Astrocyte (in vitro differentiated cells and primary cell): Measurements from ENCODE around the gene C9orf153. TPM values are rescaled to one million over a fixed set of nuclear protein-coding genes. Genes with fewer than 3 reads are reported as not detected.

Source experiments
- DNase-seq: peaks from one replicate; pipeline ENCODE4 v3.0.0-alpha.2; 2010; ENCODE audit warnings: low read depth
- FAIRE-seq: peaks from 2 replicates; lab custom pipeline; 2011; peaks lifted over from hg19 to GRCh38; lab: Jason Lieb, UNC
- H2AFZ ChIP-seq: 2 replicates; pipeline ENCODE4 v1.6.0; 2012; ENCODE audit warnings: low read depth, low read length, inconsistent platforms
- H3K27ac ChIP-seq: 2 replicates; pipeline ENCODE4 v1.5.1; 2011; ENCODE audit warnings: low read depth, low read length, inconsistent platforms
- H3K27me3 ChIP-seq: 2 replicates; pipeline ENCODE4 v1.6.0; 2011; ENCODE audit warnings: low read length, inconsistent platforms; ENCODE audit not compliant: insufficient read depth
- H3K36me3 ChIP-seq: 2 replicates; pipeline ENCODE4 v1.5.1; 2011; ENCODE audit warnings: low read length, inconsistent platforms; ENCODE audit not compliant: insufficient read depth
- H3K4me1 ChIP-seq: 2 replicates; pipeline ENCODE4 v1.5.1; 2011; ENCODE audit warnings: low read length, inconsistent platforms; ENCODE audit not compliant: insufficient read depth
- H3K4me2 ChIP-seq: 2 replicates; pipeline ENCODE4 v1.6.0; 2012; ENCODE audit warnings: low read length, inconsistent platforms
- H3K4me3 ChIP-seq: 2 replicates; pipeline ENCODE4 v1.5.1; 2011; ENCODE audit warnings: low read depth, mild to moderate bottlenecking, low read length, inconsistent platforms; ENCODE audit not compliant: insufficient read depth
- H3K79me2 ChIP-seq: 2 replicates; pipeline ENCODE4 v1.6.0; 2012; ENCODE audit warnings: mild to moderate bottlenecking, low read length, inconsistent platforms; ENCODE audit not compliant: insufficient read depth
- H3K9ac ChIP-seq: 2 replicates; pipeline ENCODE4 v1.6.0; 2012; ENCODE audit warnings: mild to moderate bottlenecking, low read length, inconsistent platforms
- H3K9me3 ChIP-seq: 2 replicates; pipeline ENCODE4 v1.5.1; 2012; ENCODE audit warnings: low read depth, mild to moderate bottlenecking, low read length, inconsistent platforms; ENCODE audit not compliant: insufficient read depth
- H4K20me1 ChIP-seq: 2 replicates; pipeline ENCODE4 v1.6.0; 2012; ENCODE audit warnings: low read length, inconsistent platforms; ENCODE audit not compliant: insufficient read depth
- H3K27ac Mint-ChIP-seq: one replicate; pipeline ENCODE4 v1.8.0; 2021; ENCODE audit warnings: mild to moderate bottlenecking, mixed read lengths; ENCODE audit not compliant: unreplicated experiment
- H3K27me3 Mint-ChIP-seq: one replicate; pipeline ENCODE4 v1.8.0; 2021; ENCODE audit warnings: low read depth, mixed read lengths; ENCODE audit not compliant: unreplicated experiment
- H3K36me3 Mint-ChIP-seq: one replicate; pipeline ENCODE4 v1.8.0; 2021; ENCODE audit warnings: low read depth, mixed read lengths; ENCODE audit not compliant: unreplicated experiment
- H3K4me1 Mint-ChIP-seq: one replicate; pipeline ENCODE4 v1.8.0; 2021; ENCODE audit warnings: low read depth, mixed read lengths; ENCODE audit not compliant: unreplicated experiment
- H3K4me3 Mint-ChIP-seq: one replicate; pipeline ENCODE4 v1.8.0; 2021; ENCODE audit warnings: mild to moderate bottlenecking, moderate library complexity, mixed read lengths; ENCODE audit not compliant: unreplicated experiment
- H3K9me3 Mint-ChIP-seq: one replicate; pipeline ENCODE4 v1.8.0; 2021; ENCODE audit warnings: mild to moderate bottlenecking, mixed read lengths; ENCODE audit not compliant: unreplicated experiment
- EZH2 ChIP-seq: IDR thresholded peaks from 2 replicates; pipeline ENCODE4 v1.6.1; 2012; ENCODE audit warnings: mild to moderate bottlenecking, low read length, inconsistent platforms; ENCODE audit not compliant: insufficient read depth
- total RNA-seq: library from RNA; stranded (reverse); gene quantifications from 2 replicates; pipeline ENCODE4 v1.2.1, GENCODE V29; 2021
- TF ChIP-seq, protein P1 (sequence below): IDR thresholded peaks from 2 replicates; pipeline ENCODE4 v1.5.1; 2011; ENCODE audit warnings: low read depth, mild to moderate bottlenecking, inconsistent platforms, low read length, moderate library complexity; ENCODE audit not compliant: insufficient read depth

C9orf153 gene
- total RNA-seq, 1 donor from 2014 or later: not detected

GRCh38 chr9:86274821-86275643, 15.6 kb upstream of the C9orf153 start:
- Histone ChIP-seq H4K20me1 (peaks cover 47% of the 10 kb centered on the region), H3K79me2 (peaks cover 59% of the 10 kb centered on the region), H3K4me2 (no peak overlapping the region), H3K4me1 (peaks cover 3% of the 10 kb centered on the region), H3K36me3 (peaks cover 19% of the 10 kb centered on the region), H2AFZ (no peak overlapping the region), H3K9me3 (no peaks in the 10 kb centered on the region), H3K9ac (no peak overlapping the region), H3K27me3 (no peaks in the 10 kb centered on the region), H3K4me3 (no peak overlapping the region), H3K27ac (no peak overlapping the region)
- Mint-ChIP-seq H3K4me3 (no peak overlapping the region), H3K27ac (no peak overlapping the region), H3K9me3 (no peaks in the 10 kb centered on the region), H3K4me1 (peaks cover 6% of the 10 kb centered on the region), H3K36me3 (peaks cover 4% of the 10 kb centered on the region), H3K27me3 (no peaks in the 10 kb centered on the region)
- DNase-seq (no peak), FAIRE-seq (no peak)
- TF ChIP-seq EZH2: no peak
- TF ChIP-seq, protein P1, sequence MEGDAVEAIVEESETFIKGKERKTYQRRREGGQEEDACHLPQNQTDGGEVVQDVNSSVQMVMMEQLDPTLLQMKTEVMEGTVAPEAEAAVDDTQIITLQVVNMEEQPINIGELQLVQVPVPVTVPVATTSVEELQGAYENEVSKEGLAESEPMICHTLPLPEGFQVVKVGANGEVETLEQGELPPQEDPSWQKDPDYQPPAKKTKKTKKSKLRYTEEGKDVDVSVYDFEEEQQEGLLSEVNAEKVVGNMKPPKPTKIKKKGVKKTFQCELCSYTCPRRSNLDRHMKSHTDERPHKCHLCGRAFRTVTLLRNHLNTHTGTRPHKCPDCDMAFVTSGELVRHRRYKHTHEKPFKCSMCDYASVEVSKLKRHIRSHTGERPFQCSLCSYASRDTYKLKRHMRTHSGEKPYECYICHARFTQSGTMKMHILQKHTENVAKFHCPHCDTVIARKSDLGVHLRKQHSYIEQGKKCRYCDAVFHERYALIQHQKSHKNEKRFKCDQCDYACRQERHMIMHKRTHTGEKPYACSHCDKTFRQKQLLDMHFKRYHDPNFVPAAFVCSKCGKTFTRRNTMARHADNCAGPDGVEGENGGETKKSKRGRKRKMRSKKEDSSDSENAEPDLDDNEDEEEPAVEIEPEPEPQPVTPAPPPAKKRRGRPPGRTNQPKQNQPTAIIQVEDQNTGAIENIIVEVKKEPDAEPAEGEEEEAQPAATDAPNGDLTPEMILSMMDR: no peak

DNA sequence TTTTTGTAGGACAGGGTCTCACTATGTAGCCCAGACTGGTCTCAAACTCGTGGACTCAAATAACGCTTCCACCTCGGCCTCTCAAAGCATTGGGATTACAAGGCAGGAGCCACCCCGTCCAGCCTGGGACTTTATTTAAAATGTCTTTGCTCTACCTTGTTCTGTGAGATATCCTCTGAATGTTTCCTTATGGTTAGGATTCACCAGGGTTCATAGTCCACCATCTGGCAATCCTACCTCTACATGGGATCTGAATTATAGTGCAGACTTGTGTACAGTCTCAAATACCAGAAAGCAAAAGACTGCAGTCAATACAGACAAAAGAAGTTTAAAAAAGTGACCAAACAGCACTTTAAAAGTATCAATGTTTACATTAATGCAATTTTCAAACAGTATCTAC, 12.8 kb upstream of the C9orf153 start:
- no peak for DNase-seq
- H3K4me3 Mint-ChIP-seq: no peak overlapping the region
- Histone ChIP-seq H3K27me3 (no peaks in the 10 kb centered on the region), H2AFZ (no peak overlapping the region), H3K36me3 (peaks cover 15% of the 10 kb centered on the region), H4K20me1 (peaks cover 31% of the 10 kb centered on the region), H3K27ac (no peak overlapping the region), H3K4me3 (no peak overlapping the region), H3K4me1 (no peaks in the 10 kb centered on the region), H3K9ac (no peak overlapping the region), H3K9me3 (no peaks in the 10 kb centered on the region), H3K79me2 (peaks cover 31% of the 10 kb centered on the region), H3K4me2 (no peak overlapping the region)
- no peaks in the 10 kb centered on the region for H3K4me1 Mint-ChIP-seq
- no peak overlapping the region for H3K27ac Mint-ChIP-seq
- H3K9me3 Mint-ChIP-seq: no peaks in the 10 kb centered on the region
- FAIRE-seq: no peak
- no peaks in the 10 kb centered on the region for H3K27me3 Mint-ChIP-seq
- TF ChIP-seq EZH2: no peak
- TF ChIP-seq, protein P1: no peak
- peaks cover 4% of the 10 kb centered on the region for H3K36me3 Mint-ChIP-seq

GRCh38 chr9:86263876-86264275, 4.4 kb upstream of the C9orf153 start:
- no peak for TF ChIP-seq EZH2
- TF ChIP-seq, protein P1: no peak
- peaks cover 3% of the 10 kb centered on the region for H4K20me1 ChIP-seq
- no peaks in the 10 kb centered on the region for H3K27me3 ChIP-seq
- H2AFZ ChIP-seq: no peak overlapping the region
- H3K4me3 Mint-ChIP-seq: no peak overlapping the region
- DNase-seq: no peak
- H3K27me3 Mint-ChIP-seq: no peaks in the 10 kb centered on the region
- peaks cover 2% of the 10 kb centered on the region for H3K4me1 Mint-ChIP-seq
- no peak overlapping the region for H3K27ac ChIP-seq
- H3K27ac Mint-ChIP-seq: no peak overlapping the region
- no peak overlapping the region for H3K9ac ChIP-seq
- FAIRE-seq: no peak
- no peaks in the 10 kb centered on the region for H3K79me2 ChIP-seq
- H3K9me3 ChIP-seq: no peaks in the 10 kb centered on the region
- H3K36me3 ChIP-seq: no peaks in the 10 kb centered on the region
- no peaks in the 10 kb centered on the region for H3K9me3 Mint-ChIP-seq
- H3K4me2 ChIP-seq: no peak overlapping the region
- no peaks in the 10 kb centered on the region for H3K4me1 ChIP-seq
- peaks cover 12% of the 10 kb centered on the region for H3K36me3 Mint-ChIP-seq
- H3K4me3 ChIP-seq: no peak overlapping the region
